ENCODE measurements around the gene AP1S3. TPM values are rescaled to one million over a fixed set of nuclear protein-coding genes. Genes with fewer than 3 reads are reported as not detected.
A peak's percentile ranks its signal among the peaks of the same experiment; 100 is the strongest.

Gene AP1S3
- total RNA-seq, 1 donor from 2014 or later = 43.3 TPM

DNA sequence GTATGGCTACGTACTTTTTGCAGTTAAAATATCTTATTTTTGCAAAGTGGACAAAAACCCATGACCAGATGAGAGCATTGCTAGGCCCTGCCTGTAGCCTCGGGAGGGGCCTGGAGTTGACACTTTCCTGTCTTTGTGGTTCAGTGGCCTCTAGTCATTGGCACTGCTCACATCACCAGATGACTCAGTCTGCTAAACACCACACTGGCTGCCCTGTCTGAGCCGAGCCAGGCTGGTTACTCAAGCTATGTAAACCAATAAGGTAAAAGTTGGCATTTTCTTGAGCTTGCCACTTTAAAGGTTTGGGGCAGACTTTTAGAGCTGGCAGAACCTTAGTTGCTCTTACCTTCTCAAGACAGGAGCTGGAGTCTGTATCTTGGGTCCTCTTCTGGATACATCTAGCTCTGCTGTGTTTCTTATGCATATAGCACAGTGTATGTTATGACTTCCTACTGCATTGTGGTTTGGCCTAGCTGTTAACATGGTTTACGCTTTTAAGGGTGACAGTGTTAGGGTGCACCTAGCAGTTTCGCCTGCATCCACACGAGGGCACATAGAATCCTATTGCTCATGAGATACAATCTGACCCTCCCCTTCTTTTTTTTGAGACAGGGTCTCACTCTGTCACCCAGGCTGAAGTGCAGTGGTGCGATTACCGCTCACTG, 76.4 kb downstream of the AP1S3 start:
- DNase-seq (ENCODE audit: low spot score) = peak; percentile 72

DNA sequence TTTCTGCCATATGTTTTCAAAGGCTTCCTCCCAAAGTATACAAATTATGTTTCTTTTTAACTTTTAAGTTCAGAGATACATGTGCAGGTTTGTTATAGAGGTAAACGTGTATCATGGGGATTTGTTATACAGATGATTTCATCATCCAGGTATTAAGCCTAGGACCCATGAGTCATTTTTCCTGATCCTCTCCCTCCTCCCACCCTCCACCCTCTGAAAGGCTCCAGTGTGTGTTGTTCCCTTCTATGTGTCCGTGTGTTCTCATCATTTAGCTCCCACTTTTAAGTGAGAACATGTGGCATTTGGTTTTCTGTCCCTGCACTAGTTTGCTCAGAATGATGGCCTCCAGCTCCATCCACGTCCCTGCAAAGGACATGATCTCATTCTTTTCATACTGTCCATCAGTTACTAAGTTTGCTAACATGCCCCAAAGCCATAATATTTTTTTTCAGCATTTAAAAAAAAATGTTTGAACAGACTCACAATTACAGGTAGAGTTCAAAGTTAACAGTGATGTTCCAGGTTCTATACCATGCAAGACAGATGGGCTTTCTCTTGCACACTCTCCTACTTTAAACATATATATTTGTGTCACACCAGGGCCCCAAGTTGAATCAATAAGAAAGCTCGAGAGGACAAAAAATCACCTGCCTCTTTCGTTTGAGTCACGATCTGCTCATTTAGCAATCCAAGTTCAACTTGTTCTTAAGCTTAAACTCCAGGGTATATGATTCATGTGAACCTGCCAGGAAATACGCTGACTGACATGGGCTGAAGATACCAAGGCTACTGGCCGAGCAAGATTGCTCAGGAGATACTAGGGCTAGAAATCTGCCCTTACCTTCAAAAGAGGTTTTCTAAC, 77.6 kb downstream of the AP1S3 start:
- peak; percentile 41 for DNase-seq (ENCODE audit: low spot score)

DNA sequence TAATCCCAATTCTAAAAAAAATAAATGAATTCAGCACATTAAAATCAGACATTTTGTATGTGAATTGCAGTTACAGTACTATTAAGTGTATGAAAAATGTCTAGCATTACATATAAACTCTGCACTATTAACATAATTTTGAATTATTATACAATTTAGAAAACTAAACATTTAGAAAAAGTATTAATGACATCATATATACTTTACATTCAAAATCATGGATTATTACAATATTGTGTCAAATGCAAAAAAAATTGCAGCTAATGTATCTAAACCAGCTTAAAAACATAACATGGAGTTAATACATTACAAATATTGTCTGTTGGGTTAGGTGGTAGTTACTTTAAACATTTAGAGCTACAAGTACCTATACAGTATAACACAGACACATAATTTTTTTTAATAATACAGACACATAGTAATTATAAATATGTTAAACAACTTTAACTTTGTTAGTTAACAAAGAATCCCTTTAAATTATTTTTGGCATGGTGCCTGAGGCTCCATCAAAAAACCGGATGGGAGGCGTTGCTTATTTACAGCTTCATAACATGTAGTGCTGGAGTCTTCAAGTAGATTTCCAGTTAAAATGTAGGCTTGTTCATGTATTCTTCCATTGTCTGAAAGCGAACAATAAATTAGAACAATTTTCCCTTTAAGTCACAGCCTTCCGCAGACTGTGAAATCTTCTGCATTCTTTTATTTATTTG, 79.1 kb downstream of the AP1S3 start:
- no peak for DNase-seq (ENCODE audit: low spot score)

DNA sequence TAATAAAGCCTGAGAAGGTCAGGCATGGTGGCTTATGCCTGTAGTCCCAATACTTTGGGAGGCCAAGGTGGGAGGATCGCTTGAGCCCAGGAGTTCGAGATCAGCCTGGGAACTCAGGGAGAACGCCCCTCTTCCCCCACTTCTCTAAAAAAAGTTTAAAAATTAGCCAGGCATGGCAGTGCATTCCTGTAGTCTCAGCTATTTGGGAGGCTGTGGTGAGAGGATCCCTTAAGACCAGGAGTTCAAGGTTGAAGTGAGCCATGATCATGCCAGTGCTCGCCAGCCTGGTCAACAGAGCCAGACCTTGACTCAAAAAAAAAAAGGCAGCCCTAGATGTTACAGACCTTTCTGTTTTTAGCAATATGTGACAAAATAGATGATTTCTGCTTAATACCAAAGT, 83.4 kb downstream of the AP1S3 start:
- no peak for DNase-seq (ENCODE audit: low spot score)

DNA sequence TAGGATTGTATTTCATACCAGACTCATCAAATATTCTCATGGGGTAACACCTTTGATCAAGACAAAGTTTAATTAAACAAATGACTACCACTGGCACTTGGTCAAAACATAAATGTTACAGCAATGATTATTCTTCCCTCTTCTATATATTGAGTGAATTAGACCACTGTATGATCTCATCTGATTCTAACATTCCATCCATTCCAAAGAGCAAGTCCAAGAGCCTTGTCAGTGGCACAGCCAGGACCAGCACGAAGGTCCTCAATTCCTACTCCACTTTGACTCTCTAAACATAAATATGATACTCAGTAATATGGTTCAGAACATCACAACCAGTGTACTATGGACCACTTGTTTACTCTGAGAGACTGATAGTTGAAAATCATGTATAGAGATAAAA, 86.4 kb downstream of the AP1S3 start:
- no peak for DNase-seq (ENCODE audit: low spot score)

DNA sequence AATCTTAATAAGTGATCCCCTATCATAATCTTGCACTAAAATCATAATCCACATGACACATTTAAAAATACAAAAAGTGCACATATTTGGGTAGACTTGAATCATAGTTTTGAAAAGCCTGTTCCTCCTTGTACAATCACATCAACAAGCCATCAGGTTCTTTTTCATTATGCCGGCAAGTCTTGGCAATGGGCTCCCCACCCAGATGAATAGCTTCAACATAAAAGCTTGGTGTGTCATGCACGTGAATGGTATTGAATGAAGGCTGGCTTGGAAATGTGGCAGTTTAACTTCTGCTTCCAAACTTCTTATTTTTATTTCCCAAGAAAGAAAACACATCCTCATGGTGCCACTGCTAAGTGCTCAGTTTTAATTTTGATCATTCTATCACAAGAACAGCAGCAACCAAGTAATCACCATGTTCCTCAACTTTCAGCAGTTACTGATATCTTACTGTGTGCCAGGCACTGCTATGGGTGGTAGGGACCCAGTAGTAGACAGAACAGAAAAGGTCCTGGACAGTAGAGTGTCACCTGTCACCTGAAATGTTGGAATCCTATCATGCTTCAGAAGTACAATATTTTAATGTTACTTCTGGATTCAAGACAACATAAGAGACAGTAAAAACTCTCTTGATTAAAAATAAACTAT, 89.9 kb downstream of the AP1S3 start:
- no peak for DNase-seq (ENCODE audit: low spot score)

DNA sequence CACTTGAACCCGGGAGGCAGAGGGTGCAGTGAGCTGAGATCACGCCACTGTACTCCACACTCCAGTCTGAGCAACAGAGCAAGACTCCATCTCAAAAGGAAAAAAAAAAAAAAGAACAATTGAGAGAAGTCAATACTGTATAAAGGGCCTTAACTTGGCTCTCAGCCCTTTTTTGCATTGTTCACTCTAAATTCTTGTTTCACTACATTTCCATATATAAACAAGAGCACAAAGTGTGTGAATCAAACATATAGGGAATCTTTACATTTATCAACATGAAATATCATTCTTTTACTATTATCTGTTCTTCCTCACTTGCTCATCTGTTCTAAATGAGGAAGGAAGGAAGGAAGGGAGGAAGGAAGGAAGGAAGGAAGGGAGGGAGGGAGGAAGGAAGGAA, 90.8 kb downstream of the AP1S3 start:
- DNase-seq (ENCODE audit: low spot score) = no peak

DNA sequence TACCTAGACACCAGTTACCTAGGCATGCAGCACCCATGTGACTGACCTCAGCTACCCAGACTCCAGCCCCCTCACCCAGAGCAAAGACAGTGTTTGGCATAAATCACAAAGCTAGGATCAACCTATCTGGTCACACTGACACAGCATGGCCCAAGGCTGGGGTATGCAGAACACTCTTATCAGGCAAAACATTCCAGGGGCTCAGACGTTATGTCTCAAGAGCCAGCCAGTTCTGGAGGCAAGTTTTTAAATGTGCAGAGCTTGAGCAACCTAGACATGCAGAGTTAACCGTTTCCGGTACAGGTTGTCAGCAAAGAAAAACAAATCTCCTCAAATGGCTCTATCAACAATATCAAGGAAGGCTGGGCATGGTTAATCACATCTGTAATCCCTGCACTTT, 92.8 kb downstream of the AP1S3 start:
- no peak for DNase-seq (ENCODE audit: low spot score)

DNA sequence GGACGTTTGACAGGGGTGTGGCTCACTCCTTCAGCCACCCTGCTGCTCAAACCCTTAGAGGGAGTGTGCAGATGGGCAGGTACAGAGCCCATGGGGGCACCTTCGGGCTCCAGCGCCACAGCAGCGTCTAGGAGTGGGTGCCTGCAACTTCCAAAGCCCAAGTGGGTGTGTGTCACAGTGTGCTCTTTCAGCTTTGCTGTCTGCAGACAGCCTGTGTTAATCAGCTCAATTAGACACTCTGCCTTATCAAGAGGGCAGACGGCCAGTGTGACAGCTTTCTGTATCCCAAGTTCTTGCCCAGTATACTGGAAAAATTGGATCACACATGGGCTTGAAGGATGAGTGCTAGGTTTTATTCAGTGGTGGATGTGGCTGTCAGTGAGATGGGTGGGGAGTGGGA, 96.7 kb downstream of the AP1S3 start:
- DNase-seq (ENCODE audit: low spot score) = no peak

DNA sequence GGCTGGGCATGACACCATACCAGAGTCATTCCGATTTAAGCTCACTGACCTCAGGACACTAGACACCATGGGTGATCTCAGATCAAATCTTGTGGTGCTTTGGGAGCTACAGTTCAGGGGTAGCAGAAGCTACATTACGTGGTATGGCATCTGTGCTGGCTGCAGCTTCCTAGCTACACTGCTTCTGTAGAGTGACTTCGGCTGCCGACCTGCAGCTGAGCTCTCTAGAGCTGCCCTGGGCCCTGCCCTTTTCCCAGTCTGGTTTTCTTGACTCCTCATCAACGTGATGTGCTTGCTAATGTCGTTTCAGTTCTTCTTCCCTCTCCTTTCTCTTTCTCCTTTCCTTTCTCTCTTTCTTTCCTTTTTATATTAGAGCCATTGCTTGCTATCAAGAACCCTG, 100.2 kb downstream of the AP1S3 start:
- DNase-seq (ENCODE audit: low spot score) = no peak

DNA sequence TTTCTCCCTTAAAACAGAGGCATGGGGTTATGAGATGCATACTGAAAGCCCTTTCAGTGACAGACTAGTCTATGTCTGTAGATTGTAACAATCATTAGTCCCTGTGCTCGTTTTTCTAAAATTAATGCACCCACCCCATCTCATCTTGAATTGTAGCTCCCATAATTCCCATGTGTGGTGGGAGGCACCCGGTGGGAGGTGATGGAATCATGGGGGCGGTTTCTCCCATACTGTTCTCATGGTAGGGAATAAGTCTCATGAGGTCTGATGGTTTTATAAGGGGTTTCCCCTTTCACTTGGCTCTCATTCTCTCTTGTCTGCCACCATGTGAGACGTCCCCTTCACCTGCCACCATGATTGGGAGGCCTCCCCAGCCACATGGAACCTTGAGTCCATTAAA, 100.9 kb downstream of the AP1S3 start:
- DNase-seq (ENCODE audit: low spot score) = no peak

DNA sequence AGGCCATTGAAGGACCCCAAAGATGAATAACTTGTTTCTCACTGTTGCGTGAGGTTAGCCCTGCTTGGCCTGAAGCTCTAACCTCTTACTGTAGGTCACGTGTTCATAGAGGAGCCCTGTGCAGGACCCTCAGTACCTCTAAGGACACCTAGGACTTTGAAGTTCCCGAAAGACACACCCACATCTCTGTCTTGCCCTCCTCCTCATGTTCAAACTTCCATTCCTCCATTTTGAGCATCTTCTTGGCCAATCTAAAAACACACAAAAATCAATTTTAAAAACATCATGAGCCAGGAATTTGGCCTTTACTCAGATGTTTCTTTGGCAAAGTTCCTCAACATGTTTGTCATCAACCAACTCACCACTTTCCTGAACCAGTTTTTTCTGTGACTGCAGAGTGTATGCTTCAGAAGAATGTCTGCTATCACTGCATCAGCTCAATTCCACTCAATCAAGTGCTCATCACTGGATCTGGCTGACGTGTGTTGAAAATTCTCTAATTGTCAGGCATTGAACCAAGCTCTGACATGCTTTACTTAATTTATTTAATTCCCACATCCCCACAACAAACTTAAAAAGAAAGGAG, 101.6 kb downstream of the AP1S3 start:
- no peak for DNase-seq (ENCODE audit: low spot score)

DNA sequence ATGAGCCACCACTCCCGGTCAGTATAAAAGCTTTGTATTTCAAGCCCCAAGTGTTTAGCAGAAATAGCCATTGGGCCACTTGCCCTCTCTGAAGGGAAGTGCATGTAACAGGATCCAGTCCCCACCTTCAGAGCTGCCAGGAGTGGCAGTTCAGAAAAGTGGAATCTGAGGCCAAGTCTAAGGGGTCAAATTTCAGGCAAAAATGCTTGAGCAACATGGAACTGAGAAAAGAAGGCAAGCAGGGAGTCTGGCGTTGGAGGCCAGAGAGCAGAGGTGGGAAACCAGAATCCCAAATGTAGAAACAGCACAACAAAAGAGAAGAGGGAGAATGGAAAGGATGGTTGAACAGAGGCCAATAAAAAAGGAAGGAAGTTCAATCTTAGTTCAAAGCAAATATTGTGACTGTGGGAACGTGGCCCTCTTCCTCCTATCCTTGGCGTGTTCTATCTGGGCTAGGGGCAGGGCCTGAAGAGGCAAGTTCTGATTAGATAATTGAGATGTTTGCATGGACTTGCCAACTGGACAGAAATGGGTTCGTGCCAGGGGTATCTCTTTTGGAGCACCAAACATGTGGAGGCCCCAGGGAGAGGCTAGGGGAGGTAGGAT, 102.2 kb downstream of the AP1S3 start:
- no peak for DNase-seq (ENCODE audit: low spot score)

DNA sequence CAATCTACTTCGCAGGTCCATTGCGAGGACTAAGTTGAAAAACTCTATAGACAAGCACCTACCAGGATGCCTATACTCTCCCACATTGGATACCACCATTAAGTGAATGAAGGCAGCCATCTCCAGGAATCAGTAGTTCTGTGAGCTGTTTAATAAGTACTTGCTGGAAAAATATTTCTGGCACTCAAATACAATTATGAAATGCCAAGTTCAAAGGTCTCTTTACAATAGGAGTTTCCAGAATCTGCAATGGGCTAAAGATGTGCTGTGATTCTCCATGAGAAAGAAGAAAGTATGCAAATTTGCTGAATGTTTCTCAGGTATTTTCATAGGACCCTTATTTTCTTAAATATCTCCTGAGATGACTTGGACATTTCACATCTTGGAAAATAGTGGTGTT, 103.0 kb downstream of the AP1S3 start:
- no peak for DNase-seq (ENCODE audit: low spot score)

DNA sequence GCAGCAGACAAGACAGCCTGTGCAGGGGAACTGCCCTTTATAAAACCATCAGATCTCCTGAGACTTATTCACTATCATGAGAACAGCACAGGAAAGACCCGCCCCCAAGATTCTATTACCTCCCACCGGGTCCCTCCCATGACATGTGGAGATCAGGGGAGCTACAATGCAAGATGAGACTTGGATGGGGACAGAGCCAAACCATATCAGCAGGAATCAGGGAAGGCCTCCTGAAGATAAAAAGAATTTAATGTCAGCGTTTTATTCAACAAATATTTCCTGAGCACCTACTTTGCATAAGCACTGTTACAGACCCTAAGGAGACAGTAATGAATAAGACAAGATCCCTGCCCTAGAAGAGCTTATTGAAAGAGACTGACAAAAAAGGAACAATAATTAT, 105.0 kb downstream of the AP1S3 start:
- no peak for DNase-seq (ENCODE audit: low spot score)

DNA sequence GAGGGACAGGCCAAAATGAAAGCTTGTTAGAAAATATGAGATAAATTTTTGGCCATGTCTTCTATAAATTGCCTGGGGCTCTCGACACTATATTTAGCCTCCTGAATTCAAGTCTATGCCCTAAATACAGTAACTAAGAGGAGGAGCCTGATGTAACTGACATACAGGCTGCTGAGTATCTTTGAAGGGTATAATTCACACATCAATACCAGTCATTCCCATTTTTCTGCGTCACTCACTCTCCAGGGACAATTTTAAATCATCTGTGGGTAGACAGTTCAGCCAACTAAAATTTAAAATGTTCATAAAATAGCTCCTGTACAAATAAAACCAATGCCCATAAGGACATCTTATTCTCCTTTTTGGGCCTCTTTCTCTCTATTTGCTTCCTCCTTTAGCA, 105.9 kb downstream of the AP1S3 start:
- DNase-seq (ENCODE audit: low spot score) = no peak

DNA sequence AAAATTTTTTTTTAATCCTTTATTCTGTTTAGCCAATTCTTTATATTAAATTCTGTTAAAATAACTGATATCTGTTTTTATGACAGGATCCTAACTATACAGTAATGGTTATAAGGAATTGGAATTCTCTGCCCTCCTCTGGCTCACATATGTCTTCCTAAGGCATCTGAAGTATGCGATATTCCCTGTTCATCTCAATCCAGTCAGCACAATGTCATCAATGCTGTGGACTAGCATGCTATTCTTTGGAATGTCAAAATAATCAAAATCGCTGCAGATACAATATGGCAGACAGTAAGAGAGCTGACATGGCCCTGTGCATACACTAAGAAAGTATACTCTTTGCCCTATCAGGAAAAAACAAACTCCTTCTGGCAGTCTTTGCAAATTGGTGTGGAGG, 107.6 kb downstream of the AP1S3 start:
- no peak for DNase-seq (ENCODE audit: low spot score)

DNA sequence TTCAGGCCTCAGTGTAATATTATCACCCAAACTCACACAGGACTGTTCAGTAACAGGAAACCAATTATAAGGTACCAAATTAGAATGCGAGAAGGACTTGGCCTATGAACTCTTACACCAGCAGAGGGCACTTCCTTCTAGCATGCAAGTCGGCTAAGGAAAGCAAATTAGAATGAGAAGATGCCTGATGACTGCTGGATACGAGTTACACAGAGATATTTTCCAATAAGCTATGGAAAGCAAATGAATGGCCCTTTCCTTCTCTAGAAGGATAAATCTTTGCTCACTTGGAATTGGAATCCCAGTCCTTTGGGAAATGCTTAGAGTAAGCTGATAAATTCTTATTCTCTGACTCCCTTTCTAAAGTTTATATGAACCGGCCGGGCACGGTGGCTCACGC, 109.8 kb downstream of the AP1S3 start:
- peak; percentile 31 for DNase-seq (ENCODE audit: low spot score)

DNA sequence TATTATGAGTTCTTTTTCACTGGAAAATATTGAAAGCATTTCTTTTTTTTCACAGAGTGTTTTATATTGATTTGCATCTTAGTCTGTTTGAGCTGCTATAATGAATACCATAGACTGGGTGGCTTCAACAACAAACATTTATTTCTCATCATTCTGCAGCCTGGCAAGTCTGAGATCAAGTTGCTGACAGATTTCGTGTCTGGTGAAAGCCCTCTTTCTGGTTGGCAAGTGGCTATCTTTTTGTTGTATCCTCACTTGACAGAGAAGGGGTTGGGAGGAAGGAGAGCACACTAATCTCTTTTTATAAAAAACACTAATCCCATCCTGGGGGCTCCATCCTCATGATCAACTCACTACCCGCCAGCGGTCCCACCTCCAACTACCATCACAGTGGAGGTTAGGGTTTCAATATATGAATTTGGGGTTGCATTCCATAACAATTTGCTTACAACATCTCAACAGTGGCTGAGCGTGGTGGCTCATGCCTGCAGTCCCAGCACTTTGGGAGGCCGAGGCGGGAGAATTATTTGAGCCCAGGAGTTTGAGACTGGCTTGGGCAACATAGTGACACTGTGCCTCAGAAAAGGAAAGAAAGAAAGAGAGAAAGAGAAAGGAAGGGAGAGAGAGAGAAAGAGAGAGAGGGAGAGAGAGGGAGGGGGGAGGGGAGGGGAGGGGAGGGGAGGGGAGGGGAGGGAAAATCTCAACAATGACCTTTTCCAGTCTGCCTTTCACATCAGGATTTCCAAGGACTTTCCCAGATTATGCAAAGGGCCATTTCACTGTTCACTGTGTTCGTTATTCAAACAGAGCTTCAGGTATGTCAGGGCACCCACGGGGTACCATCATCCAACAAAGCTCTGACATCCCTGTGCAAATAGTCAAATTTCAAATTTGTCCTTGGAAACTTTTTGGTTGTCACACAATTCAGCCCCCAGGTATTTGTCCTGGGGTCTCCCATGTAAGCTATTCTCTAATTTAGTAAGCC, 111.1 kb downstream of the AP1S3 start:
- no peak for DNase-seq (ENCODE audit: low spot score)

DNA sequence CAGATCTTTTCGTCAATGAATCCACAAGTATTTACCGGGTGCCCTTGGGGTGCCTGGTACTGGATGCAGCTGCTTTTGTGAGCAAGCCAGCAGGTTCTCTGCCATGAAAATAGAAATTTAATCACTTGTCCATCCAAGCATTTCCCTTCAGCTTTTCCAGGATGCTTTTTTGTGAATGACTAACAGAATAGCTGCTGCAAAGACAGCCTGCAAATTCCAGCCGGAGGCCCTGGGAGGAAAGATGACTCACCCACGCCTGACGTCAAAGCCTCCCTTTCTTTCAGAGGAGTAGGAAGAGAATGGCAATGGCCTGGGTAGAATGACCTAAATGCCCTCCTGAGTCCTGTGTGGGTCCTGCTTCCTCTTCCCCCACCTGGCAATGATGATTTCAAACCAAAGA, 111.9 kb downstream of the AP1S3 start:
- DNase-seq (ENCODE audit: low spot score) = peak; percentile 86
